HepG2 (cell line): ENCODE data around the gene NCOA4. TPM values are rescaled to one million over a fixed set of nuclear protein-coding genes. Genes with fewer than 3 reads are reported as not detected.

Experiments used
- FOXA1 ChIP-seq, 2 experiments: fragments of 450-650 bp in 1 of 2; sonication (generic) in 1 of 2; formaldehyde crosslinking in 1 of 2; IDR thresholded peaks; 2 replicates each; pipeline versions ENCODE4 v1.4.0 to v1.6.1; 2016 to 2020; ENCODE audit warnings: missing genetic modification reagents in 1 of 2
- HOXA9 ChIP-seq: sonication (generic); formaldehyde crosslinking; IDR thresholded peaks from 2 replicates; pipeline ENCODE4 v1.8.1; 2022; ENCODE audit warnings: missing genetic modification reagents, mild to moderate bottlenecking, moderate library complexity, borderline replicate concordance
- KLF16 ChIP-seq, 2 experiments: sonication (generic) in 1 of 2; formaldehyde crosslinking in 1 of 2; IDR thresholded peaks; 2 replicates each; pipeline versions ENCODE4 v1.6.1 to v1.8.0; 2016 to 2023; ENCODE audit warnings: missing genetic modification reagents in 2 of 2, missing compliant biosample characterization in 1 of 2
- MEF2D ChIP-seq: sonication (generic); formaldehyde crosslinking; IDR thresholded peaks from 2 replicates; pipeline ENCODE4 v1.5.1; 2020; ENCODE audit warnings: mild to moderate bottlenecking, missing genetic modification reagents
- POGZ ChIP-seq: sonication (generic); formaldehyde crosslinking; IDR thresholded peaks from 2 replicates; pipeline ENCODE4 v1.4.0; 2020; ENCODE audit warnings: mild to moderate bottlenecking, missing genetic modification reagents
- SAP130 ChIP-seq: IDR thresholded peaks from 2 replicates; pipeline ENCODE4 v1.6.1; 2016; ENCODE audit warnings: low read depth
- SIN3B ChIP-seq: fragments of 150-350 bp; IDR thresholded peaks from 2 replicates; pipeline ENCODE4 v1.6.1; 2014; ENCODE audit warnings: low read length
- SP140L ChIP-seq: sonication (generic); formaldehyde crosslinking; IDR thresholded peaks from 2 replicates; pipeline ENCODE4 v1.4.0; 2020; ENCODE audit warnings: missing genetic modification reagents, borderline replicate concordance
- SP2 ChIP-seq: sonication (generic); formaldehyde crosslinking; IDR thresholded peaks from 2 replicates; pipeline ENCODE4 v1.5.1; 2020; ENCODE audit warnings: mild to moderate bottlenecking, missing genetic modification reagents
- ZNF431 ChIP-seq: sonication (generic); formaldehyde crosslinking; IDR thresholded peaks from 2 replicates; pipeline ENCODE4 v1.9.0; 2022; ENCODE audit warnings: missing genetic modification reagents, low read depth, mild to moderate bottlenecking, borderline replicate concordance
- ZNF577 ChIP-seq: sonication (generic); formaldehyde crosslinking; IDR thresholded peaks from 2 replicates; pipeline ENCODE4 v1.4.0; 2020; ENCODE audit warnings: mild to moderate bottlenecking, low read depth, missing genetic modification reagents, borderline replicate concordance
- ZNF652 ChIP-seq: IDR thresholded peaks from 2 replicates; pipeline ENCODE4 v1.6.1; 2016; ENCODE audit warnings: low read depth, borderline replicate concordance
- ZNF891 ChIP-seq: sonication (generic); formaldehyde crosslinking; IDR thresholded peaks from 2 replicates; pipeline ENCODE4 v1.5.0; 2020; ENCODE audit warnings: mild to moderate bottlenecking, missing genetic modification reagents
- ZSCAN30 ChIP-seq: sonication (generic); formaldehyde crosslinking; IDR thresholded peaks from 2 replicates; pipeline ENCODE4 v1.5.0; 2020; ENCODE audit warnings: mild to moderate bottlenecking, missing genetic modification reagents
- polyA plus RNA-seq, 8 experiments: library from polyadenylated mRNA; depleted of rRNA in 3 of 8; stranded (reverse) in 7 of 8; unstranded in 1 of 8; fragments of >200 nt; fragmentation: Illumina TruSeq in 4 of 8; extraction: Trizol in 4 of 8; gene quantifications; 2 replicates each; pipeline versions ENCODE4 v1.2.1 to v1.2.3, GENCODE V29; 2011 to 2016; ENCODE audit warnings: low read depth in 4 of 8, missing spikeins in 1 of 8, mixed read lengths in 1 of 8; ENCODE audit not compliant: insufficient read depth in 1 of 8
- total RNA-seq, 5 experiments: library from RNA; depleted of rRNA; stranded (reverse); fragments of >200 nt; fragmentation: Illumina TruSeq; extraction: Trizol; gene quantifications; 2 replicates each; pipeline ENCODE4 v1.2.3, GENCODE V29; 2016; ENCODE audit warnings: low read depth in 1 of 5
- TF ChIP-seq, protein P1 (sequence below): sonication (generic); formaldehyde crosslinking; IDR thresholded peaks from 2 replicates; pipeline ENCODE4 v1.4.0; 2020; ENCODE audit warnings: low read depth, missing genetic modification reagents
- TF ChIP-seq, protein P2 (sequence below): sonication (generic); formaldehyde crosslinking; IDR thresholded peaks from 2 replicates; pipeline ENCODE4 v1.4.0; 2020; ENCODE audit warnings: missing genetic modification reagents
- TF ChIP-seq, protein P3 (sequence below): sonication (generic); formaldehyde crosslinking; IDR thresholded peaks from 2 replicates; pipeline ENCODE4 v1.4.0; 2020; ENCODE audit warnings: missing genetic modification reagents
- TF ChIP-seq, protein P4 (sequence below): sonication (generic); formaldehyde crosslinking; IDR thresholded peaks from 2 replicates; pipeline ENCODE4 v1.4.0; 2020; ENCODE audit warnings: missing genetic modification reagents, borderline replicate concordance

The NCOA4 gene
- total and polyA plus RNA-seq, 2 of the 13 experiments (the other 11 are each of a cell fraction or from before 2014, with no cell fraction given) = 306 to 400 TPM

DNA sequence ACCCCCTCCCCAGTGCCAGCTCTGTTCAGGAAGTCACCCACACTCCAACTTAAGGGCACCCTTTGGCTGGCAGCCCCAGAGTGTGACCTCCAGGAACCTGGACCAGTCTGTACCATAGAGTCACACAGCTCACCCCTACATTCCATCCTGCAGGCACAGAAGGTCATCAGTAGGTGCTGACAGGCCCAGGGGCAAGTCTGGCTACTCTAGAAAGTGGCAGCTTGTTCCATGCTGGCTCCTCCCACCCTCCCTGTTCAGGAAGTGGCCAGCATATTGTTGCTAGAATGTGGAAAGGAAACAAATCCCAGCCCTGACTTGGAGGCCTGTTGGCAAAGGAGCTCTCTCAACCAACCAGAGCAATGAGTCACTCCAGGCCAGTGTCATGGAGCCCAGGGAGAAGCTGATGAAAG lies 3.2 kb upstream of the NCOA4 start (continued):
- TF ChIP-seq POGZ (CRISPR knock-in tag) (peak; percentile 31; the same call in 1 of the 2 replicates), ZNF431 (CRISPR knock-in tag) (no peak), HOXA9 (CRISPR knock-in tag) (no peak), ZSCAN30 (CRISPR knock-in tag) (no peak), SAP130 (CRISPR knock-in tag) (peak; percentile 89), SIN3B (no peak), ZNF577 (CRISPR knock-in tag) (no peak), SP2 (CRISPR knock-in tag) (no peak), ZNF891 (CRISPR knock-in tag) (no peak), ZNF652 (peak; percentile 34; the same call in 1 of the 2 replicates), MEF2D (CRISPR knock-in tag) (0 out of 2 replicates have a peak, but pooled peaks have one; percentile 25), KLF16 (CRISPR knock-in tag; IDR thresholded peaks at IDR 0.05) (0 out of 4 replicates have a peak, but pooled peaks of 1 of the 2 experiments have one; percentile 25), FOXA1 (IDR thresholded peaks at IDR 0.05) (no peak), FOXA1 (CRISPR knock-in tag; IDR thresholded peaks at IDR 0.05) (no peak), SP140L (CRISPR knock-in tag) (no peak)
- TF ChIP-seq, protein P1, sequence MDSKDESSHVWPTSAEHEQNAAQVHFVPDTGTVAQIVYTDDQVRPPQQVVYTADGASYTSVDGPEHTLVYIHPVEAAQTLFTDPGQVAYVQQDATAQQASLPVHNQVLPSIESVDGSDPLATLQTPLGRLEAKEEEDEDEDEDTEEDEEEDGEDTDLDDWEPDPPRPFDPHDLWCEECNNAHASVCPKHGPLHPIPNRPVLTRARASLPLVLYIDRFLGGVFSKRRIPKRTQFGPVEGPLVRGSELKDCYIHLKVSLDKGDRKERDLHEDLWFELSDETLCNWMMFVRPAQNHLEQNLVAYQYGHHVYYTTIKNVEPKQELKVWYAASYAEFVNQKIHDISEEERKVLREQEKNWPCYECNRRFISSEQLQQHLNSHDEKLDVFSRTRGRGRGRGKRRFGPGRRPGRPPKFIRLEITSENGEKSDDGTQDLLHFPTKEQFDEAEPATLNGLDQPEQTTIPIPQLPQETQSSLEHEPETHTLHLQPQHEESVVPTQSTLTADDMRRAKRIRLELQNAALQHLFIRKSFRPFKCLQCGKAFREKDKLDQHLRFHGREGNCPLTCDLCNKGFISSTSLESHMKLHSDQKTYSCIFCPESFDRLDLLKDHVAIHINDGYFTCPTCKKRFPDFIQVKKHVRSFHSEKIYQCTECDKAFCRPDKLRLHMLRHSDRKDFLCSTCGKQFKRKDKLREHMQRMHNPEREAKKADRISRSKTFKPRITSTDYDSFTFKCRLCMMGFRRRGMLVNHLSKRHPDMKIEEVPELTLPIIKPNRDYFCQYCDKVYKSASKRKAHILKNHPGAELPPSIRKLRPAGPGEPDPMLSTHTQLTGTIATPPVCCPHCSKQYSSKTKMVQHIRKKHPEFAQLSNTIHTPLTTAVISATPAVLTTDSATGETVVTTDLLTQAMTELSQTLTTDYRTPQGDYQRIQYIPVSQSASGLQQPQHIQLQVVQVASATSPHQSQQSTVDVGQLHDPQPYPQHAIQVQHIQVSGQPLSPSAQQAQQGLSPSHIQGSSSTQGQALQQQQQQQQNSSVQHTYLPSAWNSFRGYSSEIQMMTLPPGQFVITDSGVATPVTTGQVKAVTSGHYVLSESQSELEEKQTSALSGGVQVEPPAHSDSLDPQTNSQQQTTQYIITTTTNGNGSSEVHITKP (CRISPR knock-in tag) = 0 out of 2 replicates have a peak, but pooled peaks have one; percentile 44
- TF ChIP-seq, protein P2, sequence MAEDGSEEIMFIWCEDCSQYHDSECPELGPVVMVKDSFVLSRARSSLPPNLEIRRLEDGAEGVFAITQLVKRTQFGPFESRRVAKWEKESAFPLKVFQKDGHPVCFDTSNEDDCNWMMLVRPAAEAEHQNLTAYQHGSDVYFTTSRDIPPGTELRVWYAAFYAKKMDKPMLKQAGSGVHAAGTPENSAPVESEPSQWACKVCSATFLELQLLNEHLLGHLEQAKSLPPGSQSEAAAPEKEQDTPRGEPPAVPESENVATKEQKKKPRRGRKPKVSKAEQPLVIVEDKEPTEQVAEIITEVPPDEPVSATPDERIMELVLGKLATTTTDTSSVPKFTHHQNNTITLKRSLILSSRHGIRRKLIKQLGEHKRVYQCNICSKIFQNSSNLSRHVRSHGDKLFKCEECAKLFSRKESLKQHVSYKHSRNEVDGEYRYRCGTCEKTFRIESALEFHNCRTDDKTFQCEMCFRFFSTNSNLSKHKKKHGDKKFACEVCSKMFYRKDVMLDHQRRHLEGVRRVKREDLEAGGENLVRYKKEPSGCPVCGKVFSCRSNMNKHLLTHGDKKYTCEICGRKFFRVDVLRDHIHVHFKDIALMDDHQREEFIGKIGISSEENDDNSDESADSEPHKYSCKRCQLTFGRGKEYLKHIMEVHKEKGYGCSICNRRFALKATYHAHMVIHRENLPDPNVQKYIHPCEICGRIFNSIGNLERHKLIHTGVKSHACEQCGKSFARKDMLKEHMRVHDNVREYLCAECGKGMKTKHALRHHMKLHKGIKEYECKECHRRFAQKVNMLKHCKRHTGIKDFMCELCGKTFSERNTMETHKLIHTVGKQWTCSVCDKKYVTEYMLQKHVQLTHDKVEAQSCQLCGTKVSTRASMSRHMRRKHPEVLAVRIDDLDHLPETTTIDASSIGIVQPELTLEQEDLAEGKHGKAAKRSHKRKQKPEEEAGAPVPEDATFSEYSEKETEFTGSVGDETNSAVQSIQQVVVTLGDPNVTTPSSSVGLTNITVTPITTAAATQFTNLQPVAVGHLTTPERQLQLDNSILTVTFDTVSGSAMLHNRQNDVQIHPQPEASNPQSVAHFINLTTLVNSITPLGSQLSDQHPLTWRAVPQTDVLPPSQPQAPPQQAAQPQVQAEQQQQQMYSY (CRISPR knock-in tag) = no peak
- TF ChIP-seq, protein P3, sequence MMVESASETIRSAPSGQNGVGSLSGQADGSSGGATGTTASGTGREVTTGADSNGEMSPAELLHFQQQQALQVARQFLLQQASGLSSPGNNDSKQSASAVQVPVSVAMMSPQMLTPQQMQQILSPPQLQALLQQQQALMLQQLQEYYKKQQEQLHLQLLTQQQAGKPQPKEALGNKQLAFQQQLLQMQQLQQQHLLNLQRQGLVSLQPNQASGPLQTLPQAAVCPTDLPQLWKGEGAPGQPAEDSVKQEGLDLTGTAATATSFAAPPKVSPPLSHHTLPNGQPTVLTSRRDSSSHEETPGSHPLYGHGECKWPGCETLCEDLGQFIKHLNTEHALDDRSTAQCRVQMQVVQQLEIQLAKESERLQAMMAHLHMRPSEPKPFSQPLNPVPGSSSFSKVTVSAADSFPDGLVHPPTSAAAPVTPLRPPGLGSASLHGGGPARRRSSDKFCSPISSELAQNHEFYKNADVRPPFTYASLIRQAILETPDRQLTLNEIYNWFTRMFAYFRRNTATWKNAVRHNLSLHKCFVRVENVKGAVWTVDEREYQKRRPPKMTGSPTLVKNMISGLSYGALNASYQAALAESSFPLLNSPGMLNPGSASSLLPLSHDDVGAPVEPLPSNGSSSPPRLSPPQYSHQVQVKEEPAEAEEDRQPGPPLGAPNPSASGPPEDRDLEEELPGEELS = peak; percentile 63
- TF ChIP-seq, protein P4, sequence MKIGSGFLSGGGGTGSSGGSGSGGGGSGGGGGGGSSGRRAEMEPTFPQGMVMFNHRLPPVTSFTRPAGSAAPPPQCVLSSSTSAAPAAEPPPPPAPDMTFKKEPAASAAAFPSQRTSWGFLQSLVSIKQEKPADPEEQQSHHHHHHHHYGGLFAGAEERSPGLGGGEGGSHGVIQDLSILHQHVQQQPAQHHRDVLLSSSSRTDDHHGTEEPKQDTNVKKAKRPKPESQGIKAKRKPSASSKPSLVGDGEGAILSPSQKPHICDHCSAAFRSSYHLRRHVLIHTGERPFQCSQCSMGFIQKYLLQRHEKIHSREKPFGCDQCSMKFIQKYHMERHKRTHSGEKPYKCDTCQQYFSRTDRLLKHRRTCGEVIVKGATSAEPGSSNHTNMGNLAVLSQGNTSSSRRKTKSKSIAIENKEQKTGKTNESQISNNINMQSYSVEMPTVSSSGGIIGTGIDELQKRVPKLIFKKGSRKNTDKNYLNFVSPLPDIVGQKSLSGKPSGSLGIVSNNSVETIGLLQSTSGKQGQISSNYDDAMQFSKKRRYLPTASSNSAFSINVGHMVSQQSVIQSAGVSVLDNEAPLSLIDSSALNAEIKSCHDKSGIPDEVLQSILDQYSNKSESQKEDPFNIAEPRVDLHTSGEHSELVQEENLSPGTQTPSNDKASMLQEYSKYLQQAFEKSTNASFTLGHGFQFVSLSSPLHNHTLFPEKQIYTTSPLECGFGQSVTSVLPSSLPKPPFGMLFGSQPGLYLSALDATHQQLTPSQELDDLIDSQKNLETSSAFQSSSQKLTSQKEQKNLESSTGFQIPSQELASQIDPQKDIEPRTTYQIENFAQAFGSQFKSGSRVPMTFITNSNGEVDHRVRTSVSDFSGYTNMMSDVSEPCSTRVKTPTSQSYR (CRISPR knock-in tag) = no peak
